ENCODE measurements around the gene FZD2. TPM values are rescaled to one million over a fixed set of nuclear protein-coding genes. Genes with fewer than 3 reads are reported as not detected.
"Not testable (repeated sequence)": the region's sequence is repeated elsewhere in the genome, so short reads cannot be mapped to it uniquely, and the experiment has no call there.

Gene FZD2
- total and polyA plus RNA-seq, 9 of the 15 experiments (the other 6 are each of a cell fraction or from before 2014, with no cell fraction given) = 0.03 to 4.5 (median 1.1) TPM; not detected in 1

DNA sequence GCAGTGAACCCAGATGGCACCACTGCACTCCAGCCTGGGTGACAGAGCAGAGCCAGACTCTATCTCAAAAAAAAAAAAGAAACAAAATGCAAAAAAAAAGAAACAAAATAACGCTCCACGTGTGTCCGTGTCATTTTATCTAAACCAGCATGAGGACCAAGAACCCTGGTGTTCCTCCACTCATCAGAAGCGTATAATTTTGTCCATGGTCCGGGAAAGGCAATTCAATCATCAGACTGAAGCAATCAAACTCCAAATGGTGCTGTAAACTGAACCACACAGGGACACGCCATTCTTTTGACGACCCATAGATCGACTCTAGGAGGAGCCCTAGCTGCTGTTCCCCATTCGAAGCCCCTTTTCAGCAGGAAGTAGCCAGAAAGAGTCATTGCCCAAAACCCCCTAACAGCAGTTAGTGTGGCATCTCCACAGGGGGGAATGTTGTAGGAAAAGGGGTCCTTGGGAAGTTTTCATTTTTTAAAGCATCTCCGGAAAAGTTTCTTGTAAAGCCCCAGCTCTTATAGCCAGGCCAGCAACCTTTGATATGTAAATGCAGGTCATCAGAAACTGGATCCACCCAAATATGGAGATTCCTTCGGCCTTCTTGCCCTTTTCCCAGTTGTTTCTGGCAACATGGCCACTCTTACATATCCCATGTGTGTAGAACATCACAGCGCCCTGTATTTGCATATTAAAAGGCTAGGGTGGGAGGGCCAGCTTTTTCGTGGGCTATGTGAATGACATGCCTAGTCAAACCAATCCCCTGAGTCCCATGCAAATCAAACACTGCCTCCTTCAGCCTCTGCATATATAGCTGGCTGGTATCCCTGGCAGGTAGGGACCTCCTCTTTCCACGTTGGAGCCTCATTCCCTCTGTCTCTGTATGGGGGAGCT lies 45.8 kb upstream of the FZD2 start (continued):
- TF ChIP-seq, protein P1, sequence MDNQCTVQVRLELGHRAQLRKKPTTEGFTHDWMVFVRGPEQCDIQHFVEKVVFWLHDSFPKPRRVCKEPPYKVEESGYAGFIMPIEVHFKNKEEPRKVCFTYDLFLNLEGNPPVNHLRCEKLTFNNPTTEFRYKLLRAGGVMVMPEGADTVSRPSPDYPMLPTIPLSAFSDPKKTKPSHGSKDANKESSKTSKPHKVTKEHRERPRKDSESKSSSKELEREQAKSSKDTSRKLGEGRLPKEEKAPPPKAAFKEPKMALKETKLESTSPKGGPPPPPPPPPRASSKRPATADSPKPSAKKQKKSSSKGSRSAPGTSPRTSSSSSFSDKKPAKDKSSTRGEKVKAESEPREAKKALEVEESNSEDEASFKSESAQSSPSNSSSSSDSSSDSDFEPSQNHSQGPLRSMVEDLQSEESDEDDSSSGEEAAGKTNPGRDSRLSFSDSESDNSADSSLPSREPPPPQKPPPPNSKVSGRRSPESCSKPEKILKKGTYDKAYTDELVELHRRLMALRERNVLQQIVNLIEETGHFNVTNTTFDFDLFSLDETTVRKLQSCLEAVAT (IDR thresholded peaks at IDR 0.05) = peak; percentile 42 to 99; a peak in 3 of 4 replicates
- TF ChIP-seq, protein P2, sequence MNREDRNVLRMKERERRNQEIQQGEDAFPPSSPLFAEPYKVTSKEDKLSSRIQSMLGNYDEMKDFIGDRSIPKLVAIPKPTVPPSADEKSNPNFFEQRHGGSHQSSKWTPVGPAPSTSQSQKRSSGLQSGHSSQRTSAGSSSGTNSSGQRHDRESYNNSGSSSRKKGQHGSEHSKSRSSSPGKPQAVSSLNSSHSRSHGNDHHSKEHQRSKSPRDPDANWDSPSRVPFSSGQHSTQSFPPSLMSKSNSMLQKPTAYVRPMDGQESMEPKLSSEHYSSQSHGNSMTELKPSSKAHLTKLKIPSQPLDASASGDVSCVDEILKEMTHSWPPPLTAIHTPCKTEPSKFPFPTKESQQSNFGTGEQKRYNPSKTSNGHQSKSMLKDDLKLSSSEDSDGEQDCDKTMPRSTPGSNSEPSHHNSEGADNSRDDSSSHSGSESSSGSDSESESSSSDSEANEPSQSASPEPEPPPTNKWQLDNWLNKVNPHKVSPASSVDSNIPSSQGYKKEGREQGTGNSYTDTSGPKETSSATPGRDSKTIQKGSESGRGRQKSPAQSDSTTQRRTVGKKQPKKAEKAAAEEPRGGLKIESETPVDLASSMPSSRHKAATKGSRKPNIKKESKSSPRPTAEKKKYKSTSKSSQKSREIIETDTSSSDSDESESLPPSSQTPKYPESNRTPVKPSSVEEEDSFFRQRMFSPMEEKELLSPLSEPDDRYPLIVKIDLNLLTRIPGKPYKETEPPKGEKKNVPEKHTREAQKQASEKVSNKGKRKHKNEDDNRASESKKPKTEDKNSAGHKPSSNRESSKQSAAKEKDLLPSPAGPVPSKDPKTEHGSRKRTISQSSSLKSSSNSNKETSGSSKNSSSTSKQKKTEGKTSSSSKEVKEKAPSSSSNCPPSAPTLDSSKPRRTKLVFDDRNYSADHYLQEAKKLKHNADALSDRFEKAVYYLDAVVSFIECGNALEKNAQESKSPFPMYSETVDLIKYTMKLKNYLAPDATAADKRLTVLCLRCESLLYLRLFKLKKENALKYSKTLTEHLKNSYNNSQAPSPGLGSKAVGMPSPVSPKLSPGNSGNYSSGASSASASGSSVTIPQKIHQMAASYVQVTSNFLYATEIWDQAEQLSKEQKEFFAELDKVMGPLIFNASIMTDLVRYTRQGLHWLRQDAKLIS (CRISPR knock-in tag; IDR thresholded peaks at IDR 0.05) = 0 out of 2 replicates have a peak, but pooled peaks have one; percentile 84
- TF ChIP-seq POLR2G (IDR thresholded peaks at IDR 0.05; ENCODE audit: low read depth, low read length) = peak; percentile 42; the same call in 1 of the 2 replicates
- TF ChIP-seq, protein P3, sequence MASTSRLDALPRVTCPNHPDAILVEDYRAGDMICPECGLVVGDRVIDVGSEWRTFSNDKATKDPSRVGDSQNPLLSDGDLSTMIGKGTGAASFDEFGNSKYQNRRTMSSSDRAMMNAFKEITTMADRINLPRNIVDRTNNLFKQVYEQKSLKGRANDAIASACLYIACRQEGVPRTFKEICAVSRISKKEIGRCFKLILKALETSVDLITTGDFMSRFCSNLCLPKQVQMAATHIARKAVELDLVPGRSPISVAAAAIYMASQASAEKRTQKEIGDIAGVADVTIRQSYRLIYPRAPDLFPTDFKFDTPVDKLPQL (IDR thresholded peaks at IDR 0.05; ENCODE audit: extremely low read depth, insufficient read length) = peak; percentile 15
- peak in 1 of 2 experiments; percentile 53; a peak in 1 of 4 replicates for TF ChIP-seq HDAC1 (IDR thresholded peaks at IDR 0.05)
- TF ChIP-seq EP400 (IDR thresholded peaks at IDR 0.05) = peak; percentile 61
- 0 out of 2 replicates have a peak, but pooled peaks have one; percentile 12 for TF ChIP-seq MYC (IDR thresholded peaks at IDR 0.05; ENCODE audit: low read depth, low read length)
- not testable (repeated sequence) for TF ChIP-seq MYC (CRISPR knock-in tag; IDR thresholded peaks at IDR 0.05; ENCODE audit: borderline replicate concordance, low read depth)
- TF ChIP-seq, protein P4, sequence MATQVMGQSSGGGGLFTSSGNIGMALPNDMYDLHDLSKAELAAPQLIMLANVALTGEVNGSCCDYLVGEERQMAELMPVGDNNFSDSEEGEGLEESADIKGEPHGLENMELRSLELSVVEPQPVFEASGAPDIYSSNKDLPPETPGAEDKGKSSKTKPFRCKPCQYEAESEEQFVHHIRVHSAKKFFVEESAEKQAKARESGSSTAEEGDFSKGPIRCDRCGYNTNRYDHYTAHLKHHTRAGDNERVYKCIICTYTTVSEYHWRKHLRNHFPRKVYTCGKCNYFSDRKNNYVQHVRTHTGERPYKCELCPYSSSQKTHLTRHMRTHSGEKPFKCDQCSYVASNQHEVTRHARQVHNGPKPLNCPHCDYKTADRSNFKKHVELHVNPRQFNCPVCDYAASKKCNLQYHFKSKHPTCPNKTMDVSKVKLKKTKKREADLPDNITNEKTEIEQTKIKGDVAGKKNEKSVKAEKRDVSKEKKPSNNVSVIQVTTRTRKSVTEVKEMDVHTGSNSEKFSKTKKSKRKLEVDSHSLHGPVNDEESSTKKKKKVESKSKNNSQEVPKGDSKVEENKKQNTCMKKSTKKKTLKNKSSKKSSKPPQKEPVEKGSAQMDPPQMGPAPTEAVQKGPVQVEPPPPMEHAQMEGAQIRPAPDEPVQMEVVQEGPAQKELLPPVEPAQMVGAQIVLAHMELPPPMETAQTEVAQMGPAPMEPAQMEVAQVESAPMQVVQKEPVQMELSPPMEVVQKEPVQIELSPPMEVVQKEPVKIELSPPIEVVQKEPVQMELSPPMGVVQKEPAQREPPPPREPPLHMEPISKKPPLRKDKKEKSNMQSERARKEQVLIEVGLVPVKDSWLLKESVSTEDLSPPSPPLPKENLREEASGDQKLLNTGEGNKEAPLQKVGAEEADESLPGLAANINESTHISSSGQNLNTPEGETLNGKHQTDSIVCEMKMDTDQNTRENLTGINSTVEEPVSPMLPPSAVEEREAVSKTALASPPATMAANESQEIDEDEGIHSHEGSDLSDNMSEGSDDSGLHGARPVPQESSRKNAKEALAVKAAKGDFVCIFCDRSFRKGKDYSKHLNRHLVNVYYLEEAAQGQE (IDR thresholded peaks at IDR 0.05; ENCODE audit: borderline replicate concordance) = peak; percentile 82
- TF ChIP-seq, protein P4 (CRISPR knock-in tag; IDR thresholded peaks at IDR 0.05; ENCODE audit: low read depth) = not testable (repeated sequence)

Measured in K562 (cell line).